Limb (tissue), 2 donors: Measurements from ENCODE around the gene KRT82.

ENCODE experiments used
- DNase-seq, 2 donors: peaks; one replicate each; pipeline ENCODE4 v3.0.0-alpha.2; 2016; ENCODE audit errors: extremely low spot score in 2 of 2

The KRT82 gene

GRCh38 chr12:52362118-52362726 lies 43.9 kb downstream of the KRT82 start:
- DNase-seq, result no peak

DNA sequence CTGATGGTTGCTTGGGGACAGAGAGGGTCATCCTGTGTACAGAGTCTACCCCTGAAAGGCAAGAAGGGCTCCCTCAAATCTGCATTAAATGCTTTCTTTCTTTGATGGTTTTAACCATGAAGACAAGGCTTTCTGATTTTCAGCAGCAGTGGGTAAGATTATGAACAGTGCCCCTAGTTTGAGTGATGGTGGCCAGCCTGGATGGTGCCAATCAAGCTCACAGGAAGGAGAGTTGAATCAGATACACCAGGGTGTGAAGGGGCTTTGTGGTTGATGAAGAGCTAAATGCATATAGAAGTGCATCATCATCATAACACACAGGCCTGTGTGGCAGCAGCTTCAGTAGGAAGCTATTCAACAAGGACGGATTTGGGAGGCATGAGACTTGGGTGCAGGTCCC lies 44.6 kb downstream of the KRT82 start:
- DNase-seq, result no peak

- DNase-seq, result no peak
Observed at GRCh38 chr12:52360663-52361271, 45.4 kb downstream of the KRT82 start.

GRCh38 chr12:52360106-52360662 lies 46.0 kb downstream of the KRT82 start:
- DNase-seq, result no peak

- DNase-seq, result no peak
Observed at GRCh38 chr12:52359621-52360061, 46.5 kb downstream of the KRT82 start.

DNA sequence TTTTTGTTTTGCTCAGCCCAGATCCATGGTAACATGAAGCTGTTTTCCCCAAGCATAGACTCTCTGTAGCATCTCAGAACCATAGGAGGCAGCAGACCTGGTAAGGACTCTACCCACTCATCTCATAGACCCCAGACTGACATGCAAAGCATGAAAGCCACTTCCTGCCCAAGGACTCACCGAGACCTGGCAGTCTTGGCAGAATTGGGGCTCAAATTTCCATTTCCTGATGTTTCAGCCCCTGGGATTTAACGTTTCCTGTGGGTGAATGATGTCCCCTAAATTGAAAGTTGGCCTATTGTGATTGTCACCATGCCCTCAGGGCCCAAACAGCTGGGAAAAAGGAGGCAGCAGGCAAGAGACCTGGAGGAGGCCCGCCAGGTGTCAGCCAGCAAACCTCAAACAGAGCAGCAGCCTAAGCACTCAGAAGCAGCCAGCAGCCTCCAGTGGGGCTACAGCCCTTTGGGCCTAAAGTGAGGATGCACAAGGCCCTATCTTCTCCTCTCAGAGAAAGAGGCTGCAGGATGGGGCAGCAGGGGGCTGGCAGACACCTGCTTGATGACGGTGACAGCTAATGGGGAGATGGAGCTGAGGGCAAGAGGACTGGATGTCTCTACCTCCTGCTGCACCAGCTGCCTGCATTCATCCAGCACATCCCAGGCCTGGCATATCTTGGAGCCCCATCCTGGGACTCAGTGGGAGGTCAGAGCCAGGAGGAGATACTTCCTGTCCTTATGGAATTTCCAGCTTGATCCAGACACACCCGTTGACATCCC lies 47.4 kb downstream of the KRT82 start:
- DNase-seq, result no peak

- no peak for DNase-seq
Observed at GRCh38 chr12:52356762-52357580, 49.2 kb downstream of the KRT82 start.

GRCh38 chr12:52356031-52356761 lies 49.9 kb downstream of the KRT82 start:
- DNase-seq, result no peak

GRCh38 chr12:52355176-52355575 lies 51.0 kb downstream of the KRT82 start:
- DNase-seq, result no peak

DNA sequence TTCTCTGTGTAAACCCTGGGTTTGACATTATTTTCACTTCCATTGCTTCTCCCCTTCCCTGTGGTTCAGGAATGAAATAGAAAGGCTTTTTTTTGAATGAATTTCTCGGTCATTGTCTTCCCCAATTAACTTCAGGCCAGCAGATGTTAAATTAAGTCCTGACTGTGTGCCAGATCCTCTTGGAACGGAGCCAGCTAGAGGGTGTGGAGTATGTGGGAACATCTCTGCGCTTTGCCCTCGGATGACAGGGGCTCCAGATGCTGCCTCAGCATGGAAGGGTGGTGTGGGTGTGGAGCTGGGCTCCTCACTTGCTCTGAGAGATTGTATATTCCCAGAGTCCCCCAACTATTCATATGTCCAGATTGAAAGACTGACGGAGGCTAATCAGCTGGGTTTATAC lies 51.9 kb downstream of the KRT82 start:
- DNase-seq, result no peak

- no peak for DNase-seq
Observed at GRCh38 chr12:52353766-52354165, 52.4 kb downstream of the KRT82 start.

DNA sequence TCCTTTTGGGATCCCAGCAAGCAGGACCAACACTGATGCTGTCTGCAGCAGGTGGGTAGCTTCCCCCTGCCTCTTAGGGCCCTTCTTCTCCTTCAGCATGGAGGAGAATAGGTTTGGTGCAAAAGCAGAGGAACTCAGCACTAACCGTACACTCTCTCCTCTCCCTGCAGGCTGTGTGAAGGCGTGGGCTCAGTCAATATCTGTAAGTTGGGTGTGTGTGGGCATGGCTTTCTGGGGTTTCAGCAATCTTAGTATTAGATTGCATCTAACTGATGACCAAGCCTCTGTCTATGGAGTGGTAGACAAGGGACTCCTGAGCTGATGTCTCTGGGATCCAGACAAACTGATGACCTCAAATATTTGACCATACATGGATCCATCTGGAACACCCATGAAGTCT lies 53.2 kb downstream of the KRT82 start:
- DNase-seq, result no peak

DNA sequence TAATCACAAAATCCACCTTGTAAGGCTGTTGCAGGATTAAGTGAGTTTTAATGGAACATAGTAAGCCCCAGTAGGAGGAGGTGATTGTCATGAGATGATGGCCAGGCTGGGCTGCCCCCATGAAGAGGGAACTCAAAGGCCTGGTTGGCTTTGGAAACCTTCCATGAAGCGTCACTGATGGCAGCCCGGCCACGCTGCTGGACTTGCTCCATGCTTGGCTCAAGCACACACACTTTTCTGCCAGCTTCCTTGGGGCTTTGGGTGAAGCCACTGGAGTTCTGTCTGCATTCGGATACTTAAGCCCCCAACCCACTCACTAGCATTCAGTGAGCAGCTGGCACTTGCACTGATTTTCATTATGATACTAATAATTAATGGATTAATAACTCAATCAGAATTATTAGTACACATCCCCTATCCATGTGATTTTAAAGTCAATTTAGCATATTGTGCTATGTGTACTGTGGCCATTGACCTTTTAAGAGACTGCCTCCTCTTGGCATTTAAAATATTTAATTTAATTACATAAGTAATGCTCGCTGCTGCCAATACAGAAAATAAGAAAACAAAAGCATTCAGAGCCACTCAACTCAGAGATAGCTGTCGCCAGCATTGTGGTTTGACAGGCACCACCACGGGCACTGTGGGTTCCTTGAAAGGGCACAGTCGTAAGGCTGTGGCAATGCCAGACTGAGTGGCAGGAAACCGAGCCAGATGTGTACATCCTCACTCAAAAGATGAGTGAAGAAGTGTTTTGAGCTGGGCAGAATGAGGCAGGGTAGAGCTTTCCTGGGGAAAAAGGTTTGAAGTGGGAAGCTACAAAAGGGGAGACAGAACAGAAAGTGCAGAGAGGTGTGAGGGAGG lies 54.7 kb downstream of the KRT82 start:
- DNase-seq, result no peak

DNA sequence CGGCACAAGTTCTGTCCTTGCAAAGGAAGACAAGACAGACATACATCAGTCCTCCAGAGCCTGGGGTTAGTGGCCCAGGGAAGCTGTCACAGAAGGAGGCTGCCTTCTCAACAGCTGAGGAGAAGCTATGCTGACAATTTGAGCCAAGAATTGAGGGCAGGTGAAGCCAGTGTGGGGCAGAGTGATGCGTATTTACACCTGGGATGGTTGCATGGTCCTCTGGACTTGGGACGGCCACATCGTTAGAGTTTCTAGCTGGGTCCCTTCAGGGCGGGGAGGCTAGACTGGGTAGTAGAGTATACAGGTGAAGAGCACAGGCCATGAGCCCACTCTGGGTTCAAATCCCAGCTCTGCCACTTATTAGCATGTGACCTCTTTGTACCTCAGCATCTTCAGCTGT lies 55.3 kb downstream of the KRT82 start:
- peak in 1 of 2 donors; percentile 5 for DNase-seq

DNA sequence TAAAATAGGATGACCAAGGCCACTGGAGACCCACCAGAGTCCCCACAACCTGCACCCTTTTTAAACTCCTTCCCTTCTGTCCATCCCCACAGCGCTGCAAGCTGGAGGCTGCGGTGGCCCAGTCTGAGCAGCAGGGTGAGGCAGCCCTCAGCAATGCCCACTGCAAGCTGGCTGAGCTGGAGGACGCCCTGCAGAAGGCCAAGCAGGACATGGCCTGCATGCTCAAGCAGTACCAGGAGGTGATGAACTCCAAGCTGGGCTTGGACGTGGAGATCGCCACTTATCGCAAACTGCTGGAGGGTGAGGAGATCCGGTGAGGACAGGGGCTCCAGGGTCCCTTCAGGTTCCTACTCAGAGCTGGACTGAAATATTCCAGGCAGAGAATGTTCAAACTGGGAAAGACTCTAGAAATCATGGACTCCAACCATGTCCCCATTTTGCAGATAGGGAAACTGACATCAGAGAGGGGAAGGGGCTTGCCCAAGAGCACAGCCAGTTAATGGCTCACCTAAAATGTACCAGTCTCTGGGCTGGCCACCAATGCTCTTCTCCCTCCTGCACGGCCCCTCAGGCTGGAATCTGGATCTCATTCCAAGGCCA lies 56.0 kb downstream of the KRT82 start:
- DNase-seq, result peak in 1 of 2 donors; percentile 9

- no peak for DNase-seq
Observed at GRCh38 chr12:52349196-52349595, 56.9 kb downstream of the KRT82 start.

GRCh38 chr12:52347551-52348510 lies 58.3 kb downstream of the KRT82 start:
- peak in 1 of 2 donors; percentile 30 for DNase-seq

DNA sequence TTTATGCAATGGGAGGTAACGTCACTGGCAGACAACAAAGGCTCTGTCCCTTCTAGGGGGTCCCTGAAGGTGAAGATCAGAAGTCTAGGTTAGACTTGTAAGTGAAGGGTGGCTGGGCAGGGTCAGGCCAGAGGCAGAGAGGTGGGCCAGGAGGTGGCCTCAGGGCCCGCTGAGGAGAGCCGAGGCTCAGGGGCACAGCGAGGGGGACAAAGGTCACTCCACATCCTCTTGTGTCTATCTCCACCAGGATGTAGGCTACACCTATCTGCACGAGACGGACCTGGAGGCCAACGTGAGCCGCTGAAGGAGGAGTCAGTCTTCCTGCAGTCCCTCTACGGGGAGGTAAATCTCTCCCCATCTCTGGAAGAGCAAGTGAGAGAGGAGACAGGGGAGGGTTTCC lies 59.1 kb downstream of the KRT82 start:
- no peak for DNase-seq
